ENCODE results near the gene COL1A2.

GRCh38 chr7:94357076-94357475 is 37.6 kb upstream of the COL1A2 start:
- no peak for TF ChIP-seq CTCF (conservative IDR thresholded peaks at IDR 0.05; ENCODE audit: low read length)
- no peak for TF ChIP-seq EZH2phosphoT487 (IDR thresholded peaks at IDR 0.05; ENCODE audit: borderline replicate concordance)
